22Rv1 (cell line): ENCODE measurements around the gene SUGP2.

Source experiments
- H3K27ac ChIP-seq: fragments of 450-650 bp; 2 replicates; pipeline ENCODE4 v1.5.1; 2017
- ZFX ChIP-seq: fragments of 450-650 bp; IDR thresholded peaks from 2 replicates; pipeline ENCODE4 v1.6.1; 2017; ENCODE audit warnings: antibody characterized with exemption, borderline replicate concordance
- TF ChIP-seq, protein P1 (sequence below): fragments of 450-650 bp; IDR thresholded peaks from 2 replicates; pipeline ENCODE4 v1.5.1; 2017; ENCODE audit warnings: mild to moderate bottlenecking

SUGP2 gene

DNA sequence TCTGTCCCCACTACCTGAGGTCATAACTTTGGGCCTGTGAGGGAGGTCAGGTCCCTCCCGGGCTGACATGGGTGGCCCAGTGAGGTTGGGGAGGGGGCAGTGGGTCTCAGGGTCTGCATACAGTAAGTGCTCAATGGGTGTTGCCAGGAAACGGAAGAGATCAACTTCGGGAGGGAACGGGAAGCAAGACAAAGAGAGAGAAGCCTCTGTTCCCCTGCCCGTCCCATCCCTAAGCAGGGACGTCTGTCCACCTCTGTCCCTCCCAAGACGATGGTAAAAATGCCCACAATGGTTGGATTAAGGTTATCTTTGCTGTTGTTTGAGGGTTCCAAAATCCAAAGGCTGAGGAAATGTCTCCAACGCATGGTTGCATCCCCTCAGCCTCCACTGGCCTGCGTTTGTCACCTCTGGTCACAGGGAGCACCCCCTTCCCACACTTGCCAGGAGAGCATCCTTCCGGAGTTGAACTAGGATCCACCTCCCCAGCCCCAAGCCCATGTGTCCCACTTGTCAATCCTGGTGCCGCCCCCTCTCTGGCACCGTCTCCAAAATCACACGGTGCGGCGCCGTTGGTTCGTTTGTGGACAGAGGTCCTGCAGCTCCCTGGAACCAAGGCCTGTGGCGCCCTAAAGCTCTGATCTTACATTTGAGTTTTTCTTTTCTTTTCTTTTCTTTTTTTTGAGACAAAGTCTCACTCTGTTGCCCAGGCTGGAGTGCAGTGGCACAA, 91.5 kb downstream of the SUGP2 start:
- no peak overlapping the region for H3K27ac ChIP-seq

More for the DNA sequence above, 91.5 kb downstream of the SUGP2 start:
- TF ChIP-seq, protein P1, sequence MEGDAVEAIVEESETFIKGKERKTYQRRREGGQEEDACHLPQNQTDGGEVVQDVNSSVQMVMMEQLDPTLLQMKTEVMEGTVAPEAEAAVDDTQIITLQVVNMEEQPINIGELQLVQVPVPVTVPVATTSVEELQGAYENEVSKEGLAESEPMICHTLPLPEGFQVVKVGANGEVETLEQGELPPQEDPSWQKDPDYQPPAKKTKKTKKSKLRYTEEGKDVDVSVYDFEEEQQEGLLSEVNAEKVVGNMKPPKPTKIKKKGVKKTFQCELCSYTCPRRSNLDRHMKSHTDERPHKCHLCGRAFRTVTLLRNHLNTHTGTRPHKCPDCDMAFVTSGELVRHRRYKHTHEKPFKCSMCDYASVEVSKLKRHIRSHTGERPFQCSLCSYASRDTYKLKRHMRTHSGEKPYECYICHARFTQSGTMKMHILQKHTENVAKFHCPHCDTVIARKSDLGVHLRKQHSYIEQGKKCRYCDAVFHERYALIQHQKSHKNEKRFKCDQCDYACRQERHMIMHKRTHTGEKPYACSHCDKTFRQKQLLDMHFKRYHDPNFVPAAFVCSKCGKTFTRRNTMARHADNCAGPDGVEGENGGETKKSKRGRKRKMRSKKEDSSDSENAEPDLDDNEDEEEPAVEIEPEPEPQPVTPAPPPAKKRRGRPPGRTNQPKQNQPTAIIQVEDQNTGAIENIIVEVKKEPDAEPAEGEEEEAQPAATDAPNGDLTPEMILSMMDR, result no peak
- TF ChIP-seq ZFX, result no peak
